CMK (cell line): ENCODE measurements around the gene SIAH3.

Experiments used
- DNase-seq: peaks from one replicate; pipeline ENCODE4 v3.0.0-alpha.2; 2010; ENCODE audit warnings: low read depth

Gene SIAH3

DNA sequence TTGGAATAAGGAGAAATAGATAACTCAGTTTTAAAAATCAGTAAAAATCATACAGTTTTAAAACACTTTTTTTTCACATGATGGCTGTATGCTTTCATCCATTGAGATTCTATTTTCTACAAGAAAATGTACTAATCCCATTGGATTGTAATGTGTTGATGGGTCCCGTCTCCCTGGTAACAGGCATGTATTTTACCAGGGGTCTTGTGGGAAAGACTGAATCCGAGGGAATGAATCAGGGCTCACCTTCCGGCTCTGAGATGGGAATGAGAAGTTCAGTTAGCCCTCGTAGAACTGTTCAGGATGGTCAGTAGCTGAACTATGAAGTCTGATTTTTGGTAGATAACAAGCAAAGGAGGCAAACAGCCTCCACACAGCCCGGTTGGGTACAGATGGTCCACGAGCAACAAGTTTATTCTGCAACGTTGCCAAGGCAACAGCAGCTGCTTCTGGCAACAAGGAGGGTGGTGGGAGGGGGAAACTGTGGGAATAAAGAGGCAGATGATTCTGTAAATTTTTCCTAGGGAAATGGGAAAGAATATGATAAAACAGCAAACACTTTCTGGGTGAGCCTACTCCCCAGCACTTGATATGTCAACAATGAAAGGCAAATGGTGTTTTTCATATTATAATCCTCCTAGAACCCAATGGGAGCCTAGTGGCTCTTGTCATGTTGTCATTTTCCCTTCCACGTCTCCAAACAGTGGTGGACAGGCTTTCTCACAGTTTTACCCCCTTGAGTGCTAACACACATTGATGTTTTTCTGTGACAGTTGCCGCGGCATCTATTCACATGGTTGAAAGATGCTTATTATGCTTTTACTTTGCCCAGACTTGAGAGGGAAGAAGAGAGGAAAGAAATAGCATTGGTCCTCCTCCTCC, 12.4 kb upstream of the SIAH3 start:
- no peak for DNase-seq

DNA sequence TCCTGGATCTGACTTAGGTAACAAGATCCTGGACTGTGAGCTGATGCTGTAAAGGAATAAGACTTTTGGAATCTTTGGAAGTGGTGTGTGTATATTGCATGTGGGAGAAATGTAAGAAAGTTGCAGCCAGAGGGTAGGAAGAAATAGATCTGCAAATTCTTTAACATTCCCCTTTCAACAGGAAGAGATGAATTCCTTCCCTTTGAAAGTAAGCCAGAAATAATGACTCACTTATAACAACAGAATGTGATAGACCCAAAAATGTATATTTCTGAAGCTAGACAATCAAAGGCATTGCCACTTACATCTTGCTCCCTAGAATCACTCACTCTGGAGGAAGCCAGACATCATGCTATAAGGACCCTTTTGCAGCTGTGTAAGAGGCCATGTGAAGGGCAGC, 9.8 kb upstream of the SIAH3 start:
- no peak for DNase-seq

DNA sequence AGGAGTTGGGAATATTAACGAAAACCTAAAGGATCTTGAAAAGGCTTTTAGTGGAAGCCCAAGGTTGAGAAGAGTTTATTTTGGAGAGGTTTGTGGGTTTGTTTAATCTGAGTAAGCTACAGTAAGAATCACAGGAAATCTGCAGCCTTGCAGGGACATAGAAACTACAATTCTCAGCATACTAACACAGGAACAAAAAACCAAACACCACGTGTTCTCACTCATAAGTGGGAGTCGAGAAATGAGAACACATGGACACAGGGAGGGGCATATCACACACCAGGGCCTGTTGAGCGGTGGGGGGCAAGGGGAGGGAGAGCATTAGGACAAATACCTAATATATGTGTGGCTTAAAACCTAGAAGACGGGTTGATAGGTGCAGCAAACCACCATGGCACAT, 8.7 kb upstream of the SIAH3 start:
- no peak for DNase-seq

DNA sequence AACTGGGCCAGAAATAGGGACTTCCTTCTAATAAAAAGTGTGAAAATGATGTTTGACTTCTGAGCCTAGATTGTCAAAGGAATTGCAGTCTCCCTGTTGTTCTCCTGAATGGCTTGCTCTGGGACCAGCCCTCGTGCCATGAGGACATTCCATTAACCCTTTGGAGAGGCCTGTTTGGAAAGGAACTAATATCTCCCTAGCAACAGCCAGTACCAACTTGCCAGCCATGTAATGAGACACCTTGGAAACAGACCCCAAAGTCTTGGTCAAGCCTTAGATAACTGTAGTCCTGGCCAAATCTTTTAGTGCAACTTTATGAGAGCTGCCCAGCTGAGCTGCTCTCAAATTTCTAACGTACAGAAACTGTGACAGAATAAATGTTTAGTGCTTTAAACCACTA, 8.2 kb upstream of the SIAH3 start:
- DNase-seq: no peak

DNA sequence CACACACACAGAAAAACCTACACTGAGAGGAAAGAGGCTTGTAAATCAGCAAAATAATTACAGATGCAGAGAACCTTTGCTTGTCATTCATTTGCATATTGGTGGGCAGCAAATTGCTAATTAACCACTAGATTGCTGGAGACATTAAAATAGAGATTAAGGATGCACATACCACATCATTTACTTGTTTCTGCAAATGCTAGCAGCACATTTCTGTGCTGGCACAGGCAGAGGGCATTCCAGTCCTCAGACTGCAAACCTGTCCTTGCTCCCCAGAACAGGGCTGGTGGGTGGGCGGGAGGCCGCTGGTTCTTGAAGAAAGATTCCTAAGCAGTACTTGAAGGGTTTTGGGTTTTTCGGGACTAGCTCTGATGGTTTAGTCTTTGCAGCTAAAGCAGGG, 941 bp upstream of the SIAH3 start:
- no peak for DNase-seq

DNA sequence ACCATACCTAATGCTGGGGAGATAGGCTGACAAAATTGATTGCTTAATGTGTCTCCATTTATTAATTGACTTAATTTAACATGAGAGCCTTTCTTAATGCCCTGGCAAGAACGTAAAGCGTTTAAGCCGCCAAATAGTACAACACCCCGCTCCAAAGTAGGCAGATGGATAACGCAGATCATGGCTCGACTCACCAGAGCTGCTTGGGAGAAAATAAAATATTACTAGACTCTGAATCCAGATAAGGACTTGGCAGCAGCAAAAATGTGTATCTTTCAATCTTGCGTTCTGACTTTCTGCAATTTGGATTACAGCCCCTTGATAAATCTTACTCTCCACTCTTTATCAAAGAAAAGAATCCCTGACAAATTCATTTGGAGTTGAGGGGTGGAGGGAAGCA, 403 bp upstream of the SIAH3 start:
- DNase-seq: no peak

DNA sequence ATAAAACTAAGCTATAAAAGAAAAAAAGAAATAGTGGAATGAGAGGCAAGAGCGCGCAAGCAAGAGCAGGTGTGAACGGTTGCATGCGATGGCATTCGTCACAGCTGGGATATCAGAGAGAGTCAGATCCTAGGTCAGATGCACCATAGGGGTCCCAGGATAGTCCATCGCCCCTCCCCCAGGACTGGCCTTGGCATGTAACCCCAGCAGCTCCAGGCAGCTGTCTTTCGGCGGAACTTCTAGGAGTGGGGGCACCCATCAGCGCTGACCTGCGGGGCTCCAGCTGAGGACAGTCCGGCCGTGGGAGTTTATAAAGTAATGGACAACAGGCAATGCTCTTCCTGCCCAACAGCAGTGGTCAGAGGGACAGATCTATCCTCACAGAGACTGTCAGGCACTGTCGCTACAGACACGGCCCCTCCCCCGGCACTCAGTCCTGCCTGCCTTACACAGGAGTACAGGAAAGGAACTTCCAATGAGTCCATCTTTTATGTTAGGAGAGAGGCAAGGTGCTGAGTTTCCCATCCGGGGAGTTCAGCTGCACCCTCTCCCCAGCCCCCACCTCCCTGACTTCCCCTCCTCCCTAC, 1.4 kb downstream of the SIAH3 start:
- DNase-seq: no peak

DNA sequence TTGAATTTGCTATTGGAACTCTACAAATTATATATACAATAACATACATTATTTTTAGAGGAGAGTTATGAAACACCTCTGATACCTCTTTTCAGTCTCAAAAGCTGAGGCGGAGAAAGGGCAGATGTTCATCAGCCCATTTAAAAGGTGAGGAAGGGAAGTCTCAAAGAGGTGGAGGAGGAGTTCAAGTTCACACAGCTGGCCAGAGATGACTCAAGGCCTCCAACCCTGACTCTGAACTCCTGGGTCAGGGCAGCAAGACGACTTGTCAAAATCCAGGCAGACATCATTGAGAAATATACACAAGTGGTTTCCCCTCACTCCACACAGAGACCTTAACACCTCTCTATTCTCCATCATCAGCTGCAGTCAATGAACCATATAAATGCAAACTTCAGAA, 2.1 kb downstream of the SIAH3 start:
- DNase-seq: no peak

DNA sequence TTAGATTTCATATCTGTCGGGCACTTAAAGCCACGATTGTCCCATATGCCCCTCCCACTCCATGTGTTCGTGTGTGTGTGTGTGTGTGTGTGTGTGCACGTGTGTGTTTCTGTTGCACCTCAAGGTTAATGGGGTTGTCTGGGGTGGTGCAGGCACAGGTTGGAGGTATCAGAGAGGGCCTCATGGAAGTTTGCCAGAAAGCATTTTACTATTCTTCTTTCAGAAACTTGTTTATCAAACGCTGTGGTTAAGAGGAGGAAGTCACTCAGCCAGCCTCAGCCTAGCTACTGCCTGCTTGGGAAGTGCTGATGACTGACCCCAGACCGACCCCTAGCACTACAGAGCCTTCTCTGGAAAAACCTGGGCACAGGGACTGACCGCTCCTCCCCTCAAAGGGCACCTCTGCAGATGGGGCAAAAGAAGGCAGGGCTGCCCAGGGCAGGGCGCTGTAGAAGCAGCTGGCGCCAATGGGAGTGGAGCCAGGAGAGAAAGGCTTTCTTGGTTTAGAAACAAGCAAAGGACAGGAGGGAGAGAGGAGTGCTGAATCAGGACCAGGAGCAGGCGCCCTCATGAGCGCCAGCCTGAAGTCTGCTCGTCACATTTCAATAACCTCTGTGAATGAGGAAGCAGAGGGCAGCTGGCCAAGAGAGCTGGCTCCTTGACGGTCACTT, 3.9 kb downstream of the SIAH3 start:
- DNase-seq: no peak

DNA sequence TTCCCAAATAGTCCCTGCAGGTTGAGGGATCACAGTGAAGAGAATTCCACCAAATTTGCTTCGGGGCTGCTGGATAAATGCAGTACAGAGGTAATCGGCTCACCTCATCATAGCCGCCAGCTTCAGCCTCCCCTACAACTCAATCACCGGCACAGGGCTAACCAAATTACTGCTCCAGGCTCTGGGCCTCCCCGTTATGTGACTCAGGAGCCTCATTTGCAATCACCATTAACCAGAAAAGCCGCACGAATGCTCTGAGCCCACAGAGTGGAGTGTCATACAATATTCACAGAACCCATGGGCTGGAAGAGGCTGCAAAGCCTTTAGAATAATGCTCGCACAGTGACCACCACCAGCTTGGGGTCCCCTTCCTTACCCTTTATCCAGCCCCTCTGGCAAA, 4.9 kb downstream of the SIAH3 start:
- no peak for DNase-seq

DNA sequence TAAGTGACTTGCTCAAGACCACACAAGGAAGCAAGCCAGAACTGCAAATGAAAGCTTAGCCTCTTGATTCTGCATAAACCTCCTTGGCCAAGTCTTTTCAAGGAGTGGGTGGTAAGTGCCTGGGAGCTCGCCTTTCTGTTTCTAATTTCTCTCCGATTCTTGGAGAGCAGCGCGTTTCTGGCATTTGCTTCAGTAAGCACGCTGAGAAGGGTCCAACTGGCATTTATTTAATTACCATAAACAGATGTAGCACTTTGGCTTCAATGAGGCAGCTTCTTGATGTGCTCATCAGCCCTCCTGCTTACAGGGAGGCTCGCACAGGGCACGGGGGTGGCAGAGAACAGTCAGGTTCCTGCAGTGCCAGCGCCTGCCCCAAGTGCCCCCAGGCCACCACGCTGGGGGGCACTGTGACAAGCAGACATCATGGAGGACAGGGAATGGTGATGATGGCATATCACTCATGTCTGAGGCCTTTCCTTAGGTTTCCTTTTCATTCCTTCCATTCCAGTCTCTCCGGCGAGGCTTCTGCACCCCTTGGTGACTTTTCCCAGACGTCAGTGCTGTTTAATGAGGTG, 13.3 kb downstream of the SIAH3 start:
- DNase-seq: no peak

DNA sequence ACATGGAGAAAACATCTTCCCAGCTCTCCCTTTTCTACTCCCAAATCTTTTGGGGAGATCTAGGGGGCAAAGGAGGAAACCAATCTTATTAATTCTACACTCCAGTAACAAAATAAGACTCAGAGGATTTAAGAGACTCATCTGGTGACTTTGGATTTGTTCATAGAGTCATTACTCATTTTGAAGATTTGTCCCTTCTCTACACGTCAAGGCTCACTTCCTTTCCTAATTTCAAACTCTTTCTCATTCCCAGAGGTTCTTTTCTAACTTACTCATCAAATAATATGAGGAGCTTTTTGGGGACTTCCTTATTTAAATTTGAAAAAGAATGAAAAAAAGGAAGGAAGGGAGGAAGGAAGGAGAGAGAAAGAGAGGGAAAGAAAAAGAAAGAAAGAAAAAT, 14.4 kb downstream of the SIAH3 start:
- no peak for DNase-seq

DNA sequence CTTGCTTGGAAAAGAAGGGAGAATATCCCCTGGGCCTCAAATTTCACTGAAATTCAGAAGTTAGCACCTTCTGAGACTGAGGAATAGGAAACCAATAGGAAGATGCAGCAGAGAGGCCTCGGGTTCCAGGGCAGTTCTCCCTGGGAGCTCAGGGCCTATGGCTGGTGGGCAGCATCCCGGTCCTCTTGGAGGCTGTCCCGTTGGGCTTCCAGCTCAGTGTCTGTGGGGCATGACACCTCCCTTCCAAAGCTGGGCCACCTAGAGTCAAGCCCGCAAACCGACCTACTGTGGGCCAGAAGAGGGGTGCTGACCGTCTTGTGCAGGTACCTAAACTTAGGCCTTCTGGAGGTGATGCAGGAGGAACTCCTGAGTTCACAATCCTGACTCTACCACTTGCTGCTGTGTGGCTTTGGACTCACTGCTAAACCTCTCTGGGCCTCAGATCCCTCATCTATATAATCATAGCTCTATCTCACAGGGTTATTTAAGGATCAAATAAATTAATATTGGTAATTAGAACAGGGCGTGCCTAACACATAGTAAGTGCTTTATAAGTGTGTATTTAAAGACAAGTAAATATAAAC, 17.1 kb downstream of the SIAH3 start:
- no peak for DNase-seq

DNA sequence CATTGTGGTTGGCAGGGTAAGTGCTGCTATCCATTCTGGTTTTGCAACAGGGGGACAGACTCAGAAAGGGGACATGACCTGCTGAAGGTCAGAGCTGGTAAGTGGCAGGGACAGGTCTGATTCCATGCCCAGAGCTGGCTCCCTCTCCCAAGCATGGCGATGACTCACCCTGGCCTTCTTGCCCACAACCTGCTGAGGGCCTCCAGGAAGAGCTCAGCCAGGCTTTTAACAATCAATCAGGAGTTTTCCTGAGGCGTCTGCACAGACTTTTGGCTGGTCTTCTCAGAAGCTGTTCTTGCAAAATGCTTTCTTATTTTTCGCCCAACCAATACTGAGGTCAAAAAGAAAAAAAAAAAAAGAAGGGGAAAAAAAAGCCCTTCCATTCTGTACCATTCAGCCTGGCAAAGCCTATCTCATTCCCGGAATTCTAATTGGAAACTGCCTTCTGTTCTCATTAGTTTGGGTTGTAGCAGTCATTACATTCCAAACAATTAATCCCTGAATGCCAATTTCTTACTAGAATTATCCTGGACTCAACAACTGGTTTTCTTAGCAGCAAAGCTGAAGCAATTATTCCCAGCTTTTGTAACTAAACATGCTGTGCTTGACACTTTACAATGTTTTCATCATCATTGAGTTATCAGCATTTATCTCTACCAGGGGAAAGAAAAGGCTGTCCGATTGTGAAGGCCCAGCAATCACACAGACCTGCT, 17.7 kb downstream of the SIAH3 start:
- no peak for DNase-seq

DNA sequence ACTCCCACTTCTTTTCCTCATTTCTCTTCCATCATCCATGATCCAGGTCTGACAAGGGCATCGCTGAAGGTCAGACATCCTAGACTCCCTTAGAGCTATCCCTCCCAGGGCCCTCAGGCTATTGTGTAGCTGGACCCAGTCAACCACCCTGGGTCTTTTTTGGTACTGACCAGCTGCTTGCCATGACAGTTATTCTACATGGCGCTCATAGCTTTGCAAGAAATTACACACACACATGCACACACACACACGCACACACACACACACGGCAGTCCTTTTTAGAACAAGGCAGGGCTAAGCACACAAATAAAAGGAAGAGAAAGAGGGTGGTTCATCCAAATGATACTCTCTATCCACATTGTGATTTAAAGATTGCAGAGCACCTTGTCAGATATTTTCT, 18.3 kb downstream of the SIAH3 start:
- DNase-seq: no peak

DNA sequence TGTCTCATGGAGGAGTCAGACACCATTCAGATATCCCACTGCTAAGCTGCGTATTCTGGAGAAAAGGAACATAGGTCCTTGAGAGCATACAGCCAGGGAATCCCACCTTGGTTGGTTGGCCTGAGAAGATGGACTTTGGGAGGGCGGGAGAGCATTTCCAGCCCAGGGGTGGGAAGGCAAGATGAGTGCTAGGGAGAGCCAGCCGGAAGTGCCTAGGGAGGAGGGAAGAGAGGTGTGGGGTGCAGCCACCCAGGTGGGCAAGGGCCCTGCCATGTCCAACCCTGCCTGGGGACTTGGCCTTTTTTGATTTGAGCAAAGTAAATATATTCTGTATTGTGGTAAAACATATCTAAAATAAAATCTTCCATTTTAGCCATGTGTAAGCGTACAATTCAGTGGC, 19.7 kb downstream of the SIAH3 start:
- no peak for DNase-seq

DNA sequence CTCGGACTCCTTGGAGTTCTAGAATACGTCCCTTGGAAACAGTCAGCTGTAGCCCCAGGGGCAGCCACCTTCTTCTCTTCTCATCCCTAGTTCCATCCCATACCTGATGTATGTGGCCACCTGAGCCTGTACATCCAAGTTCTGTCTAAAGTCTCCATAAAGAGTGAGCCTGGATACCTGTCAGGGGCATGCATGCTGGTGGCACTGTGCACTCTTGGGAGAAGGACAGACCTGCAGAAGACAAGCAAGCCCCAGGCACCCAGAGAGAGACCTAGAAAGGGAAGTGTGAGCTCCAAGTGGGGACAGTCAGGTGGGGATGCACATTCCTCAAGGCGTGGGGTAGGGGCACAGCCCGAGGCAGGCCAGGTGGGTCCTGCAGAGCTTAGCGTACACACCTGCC, 21.4 kb downstream of the SIAH3 start:
- no peak for DNase-seq

DNA sequence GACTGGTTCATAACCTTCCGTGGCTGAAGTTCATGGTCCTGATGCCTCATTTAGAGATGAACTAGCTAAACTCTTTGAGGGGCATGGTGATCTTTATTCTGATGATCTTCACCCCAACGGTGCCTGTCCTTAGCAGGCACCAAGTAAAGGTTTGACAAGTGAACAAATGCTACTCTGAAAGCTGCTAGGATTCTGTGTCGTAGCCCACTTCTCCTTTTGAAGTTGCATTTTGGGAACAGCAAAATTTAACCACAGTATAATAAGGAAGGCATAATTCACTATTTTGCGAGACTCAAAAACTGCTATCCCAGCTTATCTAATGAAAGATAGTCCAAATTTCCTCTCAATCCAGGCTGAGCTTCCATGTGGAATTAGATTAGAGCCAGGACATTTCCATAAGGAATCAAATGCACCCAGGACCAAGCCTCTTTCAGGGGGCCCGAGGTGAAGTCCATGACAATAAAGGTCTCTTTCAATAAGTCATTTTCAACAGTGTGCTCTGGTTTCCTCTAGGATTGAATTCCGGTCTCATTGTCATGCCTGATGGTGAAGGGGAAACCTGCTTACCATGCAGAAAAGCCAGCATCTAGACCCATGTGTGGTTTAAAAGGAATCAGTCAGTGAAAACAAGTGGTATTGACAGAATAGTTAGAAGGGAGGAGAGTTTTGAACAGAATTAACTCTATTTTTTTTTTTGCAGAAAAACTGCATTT, 23.1 kb downstream of the SIAH3 start:
- no peak for DNase-seq

DNA sequence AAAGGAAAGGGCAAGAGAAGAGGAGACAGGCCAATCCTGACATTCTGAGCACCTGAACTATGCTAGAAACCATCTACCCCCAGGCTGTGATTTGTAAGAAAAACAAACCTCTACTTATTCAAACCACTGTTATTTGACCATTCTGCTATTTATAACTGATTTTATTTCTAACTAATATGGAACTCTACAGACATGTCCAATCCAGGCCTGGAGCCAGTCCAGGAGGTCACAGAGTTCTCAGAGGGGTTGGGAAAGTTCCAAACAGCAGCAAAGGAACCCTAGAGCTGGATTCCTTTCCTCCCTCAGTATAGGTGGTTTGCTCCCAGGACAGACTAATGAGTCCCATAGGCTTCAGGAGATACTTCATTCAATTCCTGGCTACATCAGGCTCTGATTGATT, 24.2 kb downstream of the SIAH3 start:
- DNase-seq: no peak

DNA sequence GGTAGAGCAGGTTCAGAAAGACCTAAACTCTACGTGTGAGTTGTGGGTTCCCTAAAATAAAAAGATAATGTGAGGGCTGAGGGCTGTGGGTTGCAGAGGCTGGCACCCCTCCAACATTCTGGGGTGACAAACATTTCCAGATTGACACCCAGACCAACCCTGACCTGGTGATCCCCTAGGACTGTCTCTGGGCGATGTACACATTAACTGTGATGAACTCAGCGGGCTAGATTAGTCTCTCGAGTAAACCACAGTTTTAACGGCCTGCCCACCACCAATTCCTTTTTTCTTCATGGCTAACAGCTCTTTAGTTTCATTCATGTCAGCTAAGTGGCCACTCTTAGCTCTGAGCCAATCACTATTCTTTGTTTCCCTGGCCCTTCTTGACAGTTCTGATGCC, 24.8 kb downstream of the SIAH3 start:
- no peak for DNase-seq

DNA sequence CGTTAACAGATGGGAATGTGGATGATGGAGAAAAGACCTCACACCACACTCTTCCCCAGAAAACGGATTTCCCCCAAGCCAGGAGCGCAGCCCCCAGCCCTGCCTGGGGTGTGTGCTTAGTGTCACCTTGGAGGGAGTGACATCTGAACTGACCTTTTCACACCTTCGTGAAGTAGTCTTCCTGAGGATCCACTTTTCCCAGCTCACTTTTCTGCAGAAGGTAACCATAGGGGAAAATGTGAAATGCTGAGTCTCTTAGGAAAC, 26.2 kb downstream of the SIAH3 start:
- DNase-seq: no peak

DNA sequence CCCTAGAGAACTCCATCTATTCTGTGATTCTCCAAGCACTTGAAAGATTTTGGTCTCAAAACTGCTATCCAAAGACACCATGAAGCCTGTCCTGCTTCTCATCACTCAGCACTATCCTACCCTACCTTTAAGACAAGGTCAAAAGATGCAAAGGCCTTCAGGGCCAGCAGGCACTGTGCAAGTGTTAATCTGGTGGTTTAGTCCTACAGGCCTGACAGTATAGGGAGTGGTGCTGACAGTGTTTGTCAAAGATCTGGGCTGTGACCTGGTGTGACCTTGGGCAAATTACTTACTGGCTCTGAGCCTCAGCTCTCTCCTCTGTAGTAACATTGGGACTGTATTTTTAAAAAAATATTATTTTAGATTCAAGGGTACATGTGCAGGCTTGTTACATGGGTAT, 28.0 kb downstream of the SIAH3 start:
- DNase-seq: no peak
